ENCODE measurements around the gene ZBTB22. TPM values are rescaled to one million over a fixed set of nuclear protein-coding genes. Genes with fewer than 3 reads are reported as not detected.
A peak's percentile ranks its signal among the peaks of the same experiment; 100 is the strongest.
"Not testable (repeated sequence)": the region's sequence is repeated elsewhere in the genome, so short reads cannot be mapped to it uniquely, and the experiment has no call there.

The ZBTB22 gene
- 10 to 100 TPM in 1 of 2 donors, 1 to 10 TPM in 1; 6.9 to 13.2 TPM for total RNA-seq

GRCh38 chr6:33317669-33318425 lies at the start of gene ZBTB22:
Gene ZBTB22, minus strand, starts transcription at chr6:33317744. Its CDS starts 828 bp downstream, at chr6:33316916.
- peak; percentile 77 to 83 for ATAC-seq
- peaks cover 67 to 70% of the 10 kb centered on the region in 2 donors for H3K4me1 Mint-ChIP-seq (ENCODE audit: low read depth in 2 of 2)
- peak within 1 kb of the TSS; percentile 99 for H3K27ac Mint-ChIP-seq
- H3K27me3 Mint-ChIP-seq = no peaks in the 10 kb centered on the region
- H3K4me3 Mint-ChIP-seq = peak within 1 kb of the TSS; percentile 96
- peak; percentile 97 for DNase-seq (ENCODE audit: low spot score)
- no peaks in the 10 kb centered on the region for H3K9me3 Mint-ChIP-seq
- peaks cover 35% of the 10 kb centered on the region for H3K36me3 Mint-ChIP-seq

GRCh38 chr6:33367009-33367714 lies 49.6 kb upstream of the ZBTB22 start:
- Mint-ChIP-seq H3K27ac (no peak overlapping the region), H3K9me3 (no peaks in the 10 kb centered on the region), H3K27me3 (no peaks in the 10 kb centered on the region), H3K36me3 (no peaks in the 10 kb centered on the region), H3K4me3 (no peak overlapping the region), H3K4me1 (ENCODE audit: low read depth in 2 of 2) (no peaks in the 10 kb centered on the region)
- DNase-seq (ENCODE audit: low spot score) = no peak
- no peak for ATAC-seq

- ATAC-seq = peak in 1 of 2 donors; percentile 44
- not testable (repeated sequence) for H3K27ac Mint-ChIP-seq; DNase-seq (ENCODE audit: low spot score); H3K4me3 Mint-ChIP-seq; H3K4me1 Mint-ChIP-seq (ENCODE audit: low read depth in 2 of 2); H3K9me3 Mint-ChIP-seq; H3K27me3 Mint-ChIP-seq; H3K36me3 Mint-ChIP-seq
Observed at GRCh38 chr6:33365206-33365971, 47.8 kb upstream of the ZBTB22 start.

- not testable (repeated sequence) for H3K4me3 Mint-ChIP-seq; H3K4me1 Mint-ChIP-seq (ENCODE audit: low read depth in 2 of 2); H3K27me3 Mint-ChIP-seq; DNase-seq (ENCODE audit: low spot score); H3K9me3 Mint-ChIP-seq; H3K36me3 Mint-ChIP-seq; H3K27ac Mint-ChIP-seq
- ATAC-seq = peak in 1 of 2 donors; percentile 27
Observed at GRCh38 chr6:33364475-33365205, 47.1 kb upstream of the ZBTB22 start.

- not testable (repeated sequence) for H3K27ac Mint-ChIP-seq; ATAC-seq; H3K27me3 Mint-ChIP-seq; H3K36me3 Mint-ChIP-seq; H3K9me3 Mint-ChIP-seq; DNase-seq (ENCODE audit: low spot score); H3K4me3 Mint-ChIP-seq; H3K4me1 Mint-ChIP-seq (ENCODE audit: low read depth in 2 of 2)
Observed at GRCh38 chr6:33363486-33363885, 45.9 kb upstream of the ZBTB22 start.

- no peak overlapping the region for H3K27ac Mint-ChIP-seq
- H3K4me1 Mint-ChIP-seq (ENCODE audit: low read depth in 2 of 2) = no peaks in the 10 kb centered on the region
- DNase-seq (ENCODE audit: low spot score) (no peak), ATAC-seq (no peak)
- H3K4me3 Mint-ChIP-seq = no peak overlapping the region
- H3K36me3 Mint-ChIP-seq = no peaks in the 10 kb centered on the region
- no peaks in the 10 kb centered on the region for H3K27me3 Mint-ChIP-seq
- H3K9me3 Mint-ChIP-seq = no peaks in the 10 kb centered on the region
Observed at GRCh38 chr6:33359331-33359730, 41.8 kb upstream of the ZBTB22 start.

GRCh38 chr6:33357160-33357871 lies 39.8 kb upstream of the ZBTB22 start:
- not testable (repeated sequence) for ATAC-seq

GRCh38 chr6:33356295-33356694 lies 38.8 kb upstream of the ZBTB22 start:
- Mint-ChIP-seq H3K4me1 (ENCODE audit: low read depth in 2 of 2) (no peaks in the 10 kb centered on the region), H3K27me3 (no peaks in the 10 kb centered on the region), H3K4me3 (no peak overlapping the region), H3K36me3 (no peaks in the 10 kb centered on the region), H3K27ac (no peak overlapping the region), H3K9me3 (no peaks in the 10 kb centered on the region)
- DNase-seq (ENCODE audit: low spot score) = no peak
- no peak for ATAC-seq

More at GRCh38 chr6:33357160-33357871, 39.8 kb upstream of the ZBTB22 start:
- not testable (repeated sequence) for H3K9me3 Mint-ChIP-seq; H3K27ac Mint-ChIP-seq; H3K36me3 Mint-ChIP-seq; DNase-seq (ENCODE audit: low spot score); H3K4me3 Mint-ChIP-seq; H3K27me3 Mint-ChIP-seq; H3K4me1 Mint-ChIP-seq (ENCODE audit: low read depth in 2 of 2)

GRCh38 chr6:33355860-33356259 lies 38.3 kb upstream of the ZBTB22 start:
- not testable (repeated sequence) for H3K27ac Mint-ChIP-seq; H3K4me1 Mint-ChIP-seq (ENCODE audit: low read depth in 2 of 2); DNase-seq (ENCODE audit: low spot score); H3K9me3 Mint-ChIP-seq; H3K27me3 Mint-ChIP-seq; H3K4me3 Mint-ChIP-seq; H3K36me3 Mint-ChIP-seq; ATAC-seq

- H3K27me3 Mint-ChIP-seq = no peaks in the 10 kb centered on the region
- peak overlapping the region in 1 of 2 donors; percentile 11 for H3K27ac Mint-ChIP-seq
- H3K4me1 Mint-ChIP-seq (ENCODE audit: low read depth in 2 of 2) = peaks cover 27 to 32% of the 10 kb centered on the region in 2 donors
- no peaks in the 10 kb centered on the region for H3K36me3 Mint-ChIP-seq
- H3K4me3 Mint-ChIP-seq = no peak overlapping the region
- no peaks in the 10 kb centered on the region for H3K9me3 Mint-ChIP-seq
- DNase-seq (ENCODE audit: low spot score) (no peak), ATAC-seq (no peak)
Observed at GRCh38 chr6:33347816-33348215, 30.3 kb upstream of the ZBTB22 start.

GRCh38 chr6:33346972-33347371 lies 29.4 kb upstream of the ZBTB22 start:
- DNase-seq (ENCODE audit: low spot score); ATAC-seq; H3K36me3 Mint-ChIP-seq; H3K27me3 Mint-ChIP-seq; H3K9me3 Mint-ChIP-seq: not testable (repeated sequence)
- H3K4me1 Mint-ChIP-seq (ENCODE audit: low read depth in 2 of 2) = peaks cover 27 to 32% of the 10 kb centered on the region in 2 donors
- peak overlapping the region in 1 of 2 donors; percentile 11 for H3K27ac Mint-ChIP-seq
- H3K4me3 Mint-ChIP-seq = peak overlapping the region; percentile 3

GRCh38 chr6:33344701-33345697 lies 27.5 kb upstream of the ZBTB22 start:
- Mint-ChIP-seq H3K9me3 (no peaks in the 10 kb centered on the region), H3K27me3 (no peaks in the 10 kb centered on the region), H3K27ac (peak overlapping the region; percentile 56 to 80), H3K4me1 (ENCODE audit: low read depth in 2 of 2) (peaks cover 27 to 32% of the 10 kb centered on the region in 2 donors), H3K36me3 (no peaks in the 10 kb centered on the region), H3K4me3 (peak overlapping the region; percentile 78)
- ATAC-seq (peak; percentile 67 to 69), DNase-seq (ENCODE audit: low spot score) (peak; percentile 74)
